HUES6 (cell line): ENCODE measurements around the gene NLRP11.

ENCODE experiments used
- H3K27ac ChIP-seq: 2 replicates; pipeline ENCODE4 v1.7.0; 2013; ENCODE audit warnings: low read depth, mild to moderate bottlenecking, low read length, inconsistent platforms
- H3K27me3 ChIP-seq: 2 replicates; pipeline ENCODE4 v1.6.1; 2013; ENCODE audit warnings: low read length; ENCODE audit not compliant: control insufficient read depth, insufficient read depth
- H3K36me3 ChIP-seq: 2 replicates; pipeline ENCODE4 v1.6.1; 2013; ENCODE audit warnings: low read length; ENCODE audit not compliant: control insufficient read depth, insufficient read depth
- H3K4me1 ChIP-seq: 2 replicates; pipeline ENCODE4 v1.6.1; 2013; ENCODE audit warnings: low read length; ENCODE audit not compliant: control insufficient read depth, insufficient read depth
- H3K4me3 ChIP-seq: 2 replicates; pipeline ENCODE4 v1.5.1; 2013; ENCODE audit warnings: low read depth, low read length
- H3K9ac ChIP-seq: one replicate; pipeline ENCODE4 v1.6.1; 2013; ENCODE audit warnings: mild to moderate bottlenecking, low read length
- H3K9me3 ChIP-seq: 2 replicates; pipeline ENCODE4 v1.6.1; 2013; ENCODE audit warnings: low read depth, low read length; ENCODE audit not compliant: control insufficient read depth, insufficient read depth

NLRP11 gene

DNA sequence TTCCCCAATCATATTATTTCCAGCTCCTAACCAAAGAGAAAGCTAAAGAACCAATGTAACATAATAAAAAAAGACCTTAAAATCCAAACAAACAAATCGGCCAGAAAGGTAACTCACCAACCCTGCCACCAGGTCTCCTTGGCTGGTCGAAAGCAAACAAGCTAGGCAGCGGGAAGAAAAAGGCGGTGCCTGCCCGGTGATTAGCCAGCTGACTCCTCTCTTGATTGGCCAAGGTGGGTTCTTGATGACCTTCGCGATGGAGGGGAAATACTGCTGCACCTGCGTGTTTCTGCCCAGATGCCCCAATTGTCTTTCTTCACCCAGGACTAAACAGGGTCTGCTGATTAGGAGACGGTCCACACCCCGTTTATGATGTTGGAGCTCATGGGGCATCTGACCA, at the start of gene NLRP11:
Gene NLRP11 (minus strand): TSS at position 154 of the 400 bp plus-strand sequence. CDS start 13,825 bp downstream, outside the sequence.
- Histone ChIP-seq H3K27ac (no peak within 1 kb of the TSS), H3K9ac (no peak within 1 kb of the TSS), H3K4me1 (no peaks in the 10 kb centered on the region), H3K9me3 (peaks cover 39% of the 10 kb centered on the region; the same call in 1 of the 2 replicates), H3K36me3 (no peaks in the 10 kb centered on the region), H3K4me3 (no peak within 1 kb of the TSS), H3K27me3 (no peaks in the 10 kb centered on the region; the same call in 1 of the 2 replicates)

DNA sequence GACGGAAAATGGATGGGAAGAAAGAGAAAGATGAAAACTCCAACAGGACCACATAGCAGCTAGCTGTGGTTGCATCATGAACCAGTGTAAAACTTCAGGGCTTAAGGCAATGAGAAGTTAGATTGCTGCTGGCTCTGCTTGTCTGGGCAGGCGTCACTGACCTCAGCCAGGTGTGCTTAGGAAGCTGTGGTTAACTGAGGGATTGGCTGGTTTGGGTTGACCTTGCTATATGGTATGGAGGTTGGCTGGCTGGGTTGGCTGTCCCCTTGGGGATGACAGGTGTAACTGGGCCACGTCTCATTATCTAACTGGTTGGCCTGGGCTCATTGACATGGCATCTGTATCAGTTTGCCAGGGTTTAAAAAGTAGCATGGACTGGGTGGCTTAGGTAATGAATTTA, 45.4 kb upstream of the NLRP11 start:
- H3K27me3 ChIP-seq: no peaks in the 10 kb centered on the region; the same call in 1 of the 2 replicates
- no peak overlapping the region for H3K4me3 ChIP-seq
- no peaks in the 10 kb centered on the region for H3K4me1 ChIP-seq
- H3K27ac ChIP-seq: no peak overlapping the region
- peaks cover 54% of the 10 kb centered on the region; the same call in 1 of the 2 replicates for H3K9me3 ChIP-seq
- H3K36me3 ChIP-seq: no peaks in the 10 kb centered on the region
- no peak overlapping the region for H3K9ac ChIP-seq

DNA sequence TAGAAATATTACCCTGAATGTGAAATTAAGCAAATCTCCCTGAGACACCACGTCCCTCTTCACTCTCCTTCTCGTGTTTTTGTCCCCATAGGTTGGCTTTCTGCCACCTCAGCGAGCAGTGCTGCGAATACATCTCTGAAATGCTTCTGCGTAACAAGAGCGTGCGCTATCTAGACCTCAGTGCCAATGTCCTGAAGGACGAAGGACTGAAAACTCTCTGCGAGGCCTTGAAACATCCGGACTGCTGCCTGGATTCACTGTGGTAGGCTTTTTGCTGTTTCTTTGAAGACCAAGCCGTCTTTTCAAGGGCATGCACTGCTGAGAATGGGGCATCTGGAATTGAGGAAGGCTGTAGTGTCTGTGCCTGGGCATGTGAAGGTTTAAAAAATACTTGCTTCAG, 38.9 kb upstream of the NLRP11 start:
- Histone ChIP-seq H3K36me3 (no peaks in the 10 kb centered on the region), H3K9ac (no peak overlapping the region), H3K9me3 (peaks cover 35% of the 10 kb centered on the region; the same call in 1 of the 2 replicates), H3K27ac (no peak overlapping the region), H3K4me1 (no peaks in the 10 kb centered on the region), H3K27me3 (peaks cover 3% of the 10 kb centered on the region; the same call in 1 of the 2 replicates), H3K4me3 (no peak overlapping the region)

DNA sequence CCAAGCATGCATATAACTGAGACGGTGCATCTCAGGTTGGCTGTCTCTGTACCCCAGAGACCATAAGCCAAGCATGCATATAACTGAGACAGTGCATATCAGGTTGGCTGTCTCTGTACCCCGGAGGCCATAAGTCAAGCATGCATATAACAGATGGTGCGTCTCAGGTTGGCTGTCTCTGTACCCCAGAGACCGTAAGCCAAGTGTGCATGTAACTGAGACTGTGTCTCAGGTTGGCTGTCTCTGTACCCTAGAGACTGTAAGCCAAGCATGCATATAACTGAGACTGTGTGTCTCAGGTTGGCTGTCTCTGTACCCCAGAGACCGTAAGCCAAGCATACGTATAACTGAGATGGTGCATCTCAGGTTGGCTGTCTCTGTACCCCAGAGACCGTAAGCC, 35.3 kb upstream of the NLRP11 start:
- Histone ChIP-seq H3K36me3 (no peaks in the 10 kb centered on the region), H3K27me3 (peaks cover 3% of the 10 kb centered on the region; the same call in 1 of the 2 replicates), H3K9ac (no peak overlapping the region), H3K4me3 (no peak overlapping the region), H3K4me1 (no peaks in the 10 kb centered on the region), H3K9me3 (peaks cover 54% of the 10 kb centered on the region; the same call in 1 of the 2 replicates), H3K27ac (no peak overlapping the region)

DNA sequence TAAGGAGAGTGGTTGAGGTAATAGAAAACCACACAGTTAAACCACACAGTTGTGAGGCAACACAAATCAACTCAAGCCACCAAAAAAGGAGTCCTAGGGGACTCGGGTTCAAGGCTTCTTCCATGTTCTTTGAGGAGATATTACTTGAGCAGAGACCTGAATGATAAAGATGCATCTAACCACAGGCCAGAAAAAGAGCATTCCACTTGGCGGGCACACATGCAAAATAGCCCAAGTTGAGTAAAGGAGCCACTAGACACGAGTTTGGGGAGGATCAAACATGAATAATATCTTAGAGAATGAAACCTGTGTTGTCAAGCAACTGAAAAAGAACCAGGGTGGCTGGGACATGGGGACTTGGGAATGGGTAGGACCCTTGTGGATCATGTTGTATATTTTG, 34.7 kb upstream of the NLRP11 start:
- Histone ChIP-seq H3K4me1 (no peaks in the 10 kb centered on the region), H3K9ac (no peak overlapping the region), H3K27me3 (peaks cover 6% of the 10 kb centered on the region; the same call in 1 of the 2 replicates), H3K36me3 (no peaks in the 10 kb centered on the region), H3K4me3 (no peak overlapping the region), H3K27ac (no peak overlapping the region), H3K9me3 (peaks cover 56% of the 10 kb centered on the region; the same call in 1 of the 2 replicates)

DNA sequence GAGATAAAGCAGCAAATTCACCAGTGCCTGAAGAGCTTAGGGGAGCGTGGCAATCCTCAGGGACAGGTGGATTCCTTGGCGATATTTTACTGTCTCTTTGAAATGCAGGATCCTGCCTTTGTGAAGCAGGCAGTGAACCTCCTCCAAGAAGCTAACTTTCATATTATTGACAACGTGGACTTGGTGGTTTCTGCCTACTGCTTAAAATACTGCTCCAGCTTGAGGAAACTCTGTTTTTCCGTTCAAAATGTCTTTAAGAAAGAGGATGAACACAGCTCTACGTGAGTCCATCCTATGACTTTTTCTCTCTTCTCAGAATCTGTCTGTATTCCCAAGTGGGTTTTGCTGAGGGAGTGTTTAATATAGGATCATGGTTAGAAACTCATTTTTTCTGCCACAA, 27.2 kb upstream of the NLRP11 start:
- Histone ChIP-seq H3K27me3 (peaks cover 16% of the 10 kb centered on the region; the same call in 1 of the 2 replicates), H3K9ac (no peak overlapping the region), H3K27ac (no peak overlapping the region), H3K9me3 (peaks cover 65% of the 10 kb centered on the region; the same call in 1 of the 2 replicates), H3K36me3 (no peaks in the 10 kb centered on the region), H3K4me3 (no peak overlapping the region), H3K4me1 (no peaks in the 10 kb centered on the region)

DNA sequence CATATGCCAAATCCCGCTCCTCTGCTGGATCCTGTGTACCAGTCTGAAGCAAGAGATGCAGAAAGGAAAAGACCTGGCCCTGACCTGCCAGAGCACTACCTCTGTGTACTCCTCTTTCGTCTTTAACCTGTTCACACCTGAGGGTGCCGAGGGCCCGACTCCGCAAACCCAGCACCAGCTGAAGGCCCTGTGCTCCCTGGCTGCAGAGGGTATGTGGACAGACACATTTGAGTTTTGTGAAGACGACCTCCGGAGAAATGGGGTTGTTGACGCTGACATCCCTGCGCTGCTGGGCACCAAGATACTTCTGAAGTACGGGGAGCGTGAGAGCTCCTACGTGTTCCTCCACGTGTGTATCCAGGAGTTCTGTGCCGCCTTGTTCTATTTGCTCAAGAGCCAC, 26.6 kb upstream of the NLRP11 start:
- H3K27ac ChIP-seq: no peak overlapping the region
- H3K36me3 ChIP-seq: no peaks in the 10 kb centered on the region
- H3K4me1 ChIP-seq: no peaks in the 10 kb centered on the region
- H3K9me3 ChIP-seq: peaks cover 63% of the 10 kb centered on the region; the same call in 1 of the 2 replicates
- H3K4me3 ChIP-seq: no peak overlapping the region
- H3K27me3 ChIP-seq: peaks cover 16% of the 10 kb centered on the region; the same call in 1 of the 2 replicates
- H3K9ac ChIP-seq: no peak overlapping the region

DNA sequence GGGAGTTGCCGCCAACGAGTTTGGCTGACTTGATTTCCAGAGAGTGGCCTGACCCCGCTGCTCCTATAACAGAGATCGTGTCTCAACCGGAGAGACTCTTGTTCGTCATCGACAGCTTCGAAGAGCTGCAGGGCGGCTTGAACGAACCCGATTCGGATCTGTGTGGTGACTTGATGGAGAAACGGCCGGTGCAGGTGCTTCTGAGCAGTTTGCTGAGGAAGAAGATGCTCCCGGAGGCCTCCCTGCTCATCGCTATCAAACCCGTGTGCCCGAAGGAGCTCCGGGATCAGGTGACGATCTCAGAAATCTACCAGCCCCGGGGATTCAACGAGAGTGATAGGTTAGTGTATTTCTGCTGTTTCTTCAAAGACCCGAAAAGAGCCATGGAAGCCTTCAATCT, 26.2 kb upstream of the NLRP11 start:
- no peak overlapping the region for H3K9ac ChIP-seq
- no peaks in the 10 kb centered on the region for H3K36me3 ChIP-seq
- H3K27ac ChIP-seq: no peak overlapping the region
- no peak overlapping the region for H3K4me3 ChIP-seq
- H3K27me3 ChIP-seq: peaks cover 16% of the 10 kb centered on the region; the same call in 1 of the 2 replicates
- no peaks in the 10 kb centered on the region for H3K4me1 ChIP-seq
- peaks cover 63% of the 10 kb centered on the region; the same call in 1 of the 2 replicates for H3K9me3 ChIP-seq

DNA sequence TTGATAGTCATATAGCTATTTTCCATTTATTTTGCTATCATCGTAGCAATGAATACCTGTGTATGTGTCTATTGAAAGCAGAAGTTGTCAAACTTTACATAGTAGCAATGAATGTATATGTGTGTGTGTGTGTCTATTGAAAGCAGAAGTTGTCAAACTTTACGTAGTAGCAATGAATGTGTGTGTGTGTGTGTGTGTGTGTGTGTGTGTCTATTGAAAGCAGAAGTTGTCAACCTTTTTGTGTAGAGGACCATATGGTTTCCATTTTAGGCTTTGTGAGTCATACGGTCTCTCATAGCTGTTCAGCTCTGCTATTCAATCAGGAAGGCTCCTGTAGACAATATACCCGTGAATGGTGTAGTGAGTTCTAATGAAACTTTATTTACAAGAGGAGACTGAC, 25.4 kb upstream of the NLRP11 start:
- H3K4me3 ChIP-seq: no peak overlapping the region
- H3K9ac ChIP-seq: no peak overlapping the region
- H3K27me3 ChIP-seq: peaks cover 16% of the 10 kb centered on the region; the same call in 1 of the 2 replicates
- H3K36me3 ChIP-seq: no peaks in the 10 kb centered on the region
- H3K4me1 ChIP-seq: no peaks in the 10 kb centered on the region
- H3K27ac ChIP-seq: no peak overlapping the region
- peaks cover 65% of the 10 kb centered on the region; the same call in 1 of the 2 replicates for H3K9me3 ChIP-seq

DNA sequence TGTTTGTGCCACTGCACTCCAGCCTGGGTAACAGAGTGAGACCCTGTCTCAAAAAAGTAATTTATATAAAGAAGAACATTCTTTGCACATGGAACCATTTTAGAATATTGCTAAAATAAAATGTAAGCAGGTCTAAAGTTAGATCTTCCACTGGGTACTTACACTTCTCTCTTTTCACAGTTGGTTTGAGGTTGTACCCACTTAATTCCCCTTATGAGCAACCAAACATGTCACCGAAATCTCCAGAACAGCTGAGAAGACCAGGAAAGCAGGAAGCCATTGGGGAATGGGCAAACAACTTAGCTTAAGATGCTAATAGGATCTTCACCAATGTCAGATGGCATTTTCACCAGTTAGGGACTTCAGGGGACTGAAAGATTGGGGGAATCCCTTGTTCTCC, 23.4 kb upstream of the NLRP11 start:
- H3K4me1 ChIP-seq: no peaks in the 10 kb centered on the region
- H3K9ac ChIP-seq: no peak overlapping the region
- peaks cover 3% of the 10 kb centered on the region; the same call in 1 of the 2 replicates for H3K27me3 ChIP-seq
- H3K36me3 ChIP-seq: no peaks in the 10 kb centered on the region
- H3K27ac ChIP-seq: no peak overlapping the region
- H3K4me3 ChIP-seq: no peak overlapping the region
- H3K9me3 ChIP-seq: peaks cover 53% of the 10 kb centered on the region; the same call in 1 of the 2 replicates

DNA sequence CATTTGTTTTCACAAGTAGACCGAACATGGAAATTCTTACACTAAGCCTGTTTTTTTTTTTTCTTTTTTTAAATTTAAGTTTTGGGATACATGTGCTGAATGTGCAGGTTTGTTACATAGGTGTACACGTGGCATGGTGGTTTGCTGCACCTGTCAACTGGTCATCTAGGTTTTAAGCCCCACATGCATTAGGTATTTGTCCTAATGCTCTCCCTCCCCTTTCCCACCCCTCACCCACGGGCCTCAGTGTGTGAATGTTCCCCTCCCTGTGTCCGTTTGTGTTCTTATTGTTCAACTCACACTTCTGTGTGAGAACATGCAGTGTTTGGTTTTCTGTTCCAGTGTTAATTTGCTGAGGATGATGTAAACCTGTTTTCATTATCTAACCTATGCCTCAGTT, 7.1 kb upstream of the NLRP11 start:
- H3K27me3 ChIP-seq: no peaks in the 10 kb centered on the region; the same call in 1 of the 2 replicates
- H3K4me3 ChIP-seq: no peak overlapping the region
- no peak overlapping the region for H3K27ac ChIP-seq
- H3K9ac ChIP-seq: no peak overlapping the region
- H3K9me3 ChIP-seq: peaks cover 47% of the 10 kb centered on the region; the same call in 1 of the 2 replicates
- H3K4me1 ChIP-seq: no peaks in the 10 kb centered on the region
- no peaks in the 10 kb centered on the region for H3K36me3 ChIP-seq
